Inferior parietal cortex (tissue), 1 donor: Measurements from ENCODE around the gene NFAM1.

Source experiments
- DNase-seq: peaks from one replicate; pipeline ENCODE4 v3.0.0-alpha.2; 2016; ENCODE audit errors: extremely low spot score

The NFAM1 gene

DNA sequence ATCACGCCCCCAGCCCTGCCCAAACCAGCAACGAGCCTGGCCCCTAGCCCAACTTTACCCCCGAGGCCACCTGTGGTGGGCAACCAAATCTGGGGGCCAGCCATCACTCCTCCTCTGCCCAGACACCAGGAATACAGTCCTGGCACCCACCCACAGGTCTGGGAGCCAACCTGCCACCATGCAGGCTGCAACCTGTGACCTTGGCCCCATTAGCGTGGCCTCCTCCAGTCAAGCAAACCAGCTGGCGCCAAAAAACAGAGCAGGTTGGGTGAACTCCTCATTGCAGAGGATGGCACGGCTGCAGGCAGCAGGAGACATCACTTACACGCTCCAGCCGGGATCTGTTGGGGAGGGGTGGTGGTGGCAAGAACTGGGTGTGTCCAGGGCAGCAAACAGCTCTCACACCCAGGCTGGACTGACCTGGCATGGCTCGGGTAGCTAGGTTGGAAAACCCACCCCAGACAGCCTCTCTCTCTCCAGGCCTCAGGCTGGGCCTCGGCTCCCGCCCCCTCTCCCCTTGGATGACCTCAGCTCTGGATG, 96.3 kb downstream of the NFAM1 start:
- DNase-seq, result no peak

DNA sequence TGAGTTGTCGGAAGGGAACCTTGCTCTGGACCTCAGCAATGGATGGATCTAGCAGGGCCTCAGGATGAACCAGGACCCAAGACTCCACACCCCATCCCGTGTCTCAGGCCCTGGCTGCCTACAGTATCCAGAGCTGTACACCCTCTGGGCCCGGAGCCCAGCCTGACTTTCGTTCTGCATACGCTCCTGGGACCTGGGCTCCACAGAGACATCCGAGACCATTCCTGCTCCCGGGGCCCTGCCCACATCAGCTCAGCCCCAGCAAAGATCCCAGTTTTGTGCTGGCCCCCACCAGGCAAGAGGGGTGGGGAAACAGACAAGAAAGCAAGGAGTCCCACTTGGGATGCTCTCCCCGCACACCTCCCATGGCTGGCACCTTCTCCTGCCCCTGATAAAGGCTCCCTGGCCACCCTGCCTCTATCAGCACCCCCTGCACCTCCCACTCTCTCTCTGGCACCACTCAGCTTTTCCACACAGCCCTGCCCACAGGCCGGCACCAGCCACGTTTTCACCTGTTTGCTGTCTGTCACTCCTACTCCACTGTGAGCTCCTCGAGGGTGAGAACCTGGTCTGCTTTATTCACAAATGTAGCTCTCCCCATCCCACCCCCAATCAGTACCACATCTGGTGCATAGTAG, 97.2 kb downstream of the NFAM1 start:
- DNase-seq, result no peak

DNA sequence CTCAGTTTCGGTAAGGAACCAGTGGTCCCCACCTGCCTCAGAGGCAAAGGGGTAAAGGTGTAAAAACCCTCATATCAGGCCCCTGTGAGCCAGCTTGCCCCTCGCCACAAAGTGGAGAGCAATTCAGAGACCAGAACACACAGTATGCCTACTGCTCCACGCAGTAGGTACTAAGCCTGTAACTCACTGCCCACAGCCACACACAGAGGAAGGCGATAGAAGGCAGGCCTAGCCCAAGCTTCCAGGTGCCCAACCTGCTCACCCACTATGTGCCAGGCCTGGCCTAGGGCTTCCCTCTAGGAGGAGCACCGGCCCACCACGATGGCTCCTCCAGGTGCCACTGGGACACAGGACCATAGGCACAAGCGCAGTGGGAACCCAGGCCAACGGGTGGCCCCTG, 98.7 kb downstream of the NFAM1 start:
- no peak for DNase-seq

DNA sequence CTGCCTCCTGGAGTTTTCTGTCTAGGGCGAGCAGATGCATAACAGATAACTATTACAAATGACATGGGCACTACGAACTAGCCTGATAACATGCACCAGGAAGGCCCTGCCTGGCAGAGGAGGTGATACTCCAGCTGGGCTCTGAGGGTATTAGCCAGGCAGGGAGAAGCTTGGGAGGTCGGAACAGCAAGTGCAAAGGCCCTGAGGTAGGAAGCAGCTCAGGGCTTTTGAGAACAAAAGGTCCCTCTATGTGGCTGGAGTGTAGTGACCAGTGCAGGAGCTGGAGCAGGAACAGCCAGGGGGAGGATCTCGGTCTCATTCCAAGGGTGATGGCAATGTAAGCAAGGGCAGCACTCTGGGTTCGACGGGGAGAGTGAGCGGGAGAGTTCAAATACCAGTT, 100.1 kb downstream of the NFAM1 start:
- no peak for DNase-seq

DNA sequence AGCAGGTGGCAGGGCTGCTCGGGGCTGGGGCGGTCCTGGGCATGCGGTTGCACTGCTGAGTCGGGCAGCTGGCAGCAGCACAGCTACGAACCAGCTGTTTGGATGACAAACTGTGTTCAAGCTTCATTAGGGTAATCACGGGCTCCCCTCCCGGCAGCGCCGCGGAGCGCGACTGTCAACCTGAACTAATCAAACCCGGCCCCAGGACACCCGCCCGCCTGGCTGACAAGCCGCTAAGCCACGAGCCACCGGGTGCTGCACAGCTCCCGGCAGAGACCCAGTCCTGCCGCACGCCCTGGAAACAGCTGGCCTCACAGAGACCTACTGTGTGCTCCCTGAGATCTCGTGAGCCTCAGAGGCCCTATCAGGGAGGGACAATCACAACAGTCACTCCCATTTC, 101.2 kb downstream of the NFAM1 start:
- no peak for DNase-seq
